Muscle layer of duodenum (tissue), 2 donors: Measurements from ENCODE around the gene KPNA5.
"Not testable (repeated sequence)": the region's sequence is repeated elsewhere in the genome, so short reads cannot be mapped to it uniquely, and the experiment has no call there.

ENCODE experiments used
- H3K27ac ChIP-seq: one replicate; pipeline ENCODE4 v1.7.0; 2013; ENCODE audit warnings: mild to moderate bottlenecking, low read length
- H3K27me3 ChIP-seq: one replicate; pipeline ENCODE4 v1.7.0; 2013; ENCODE audit warnings: low read depth, mild to moderate bottlenecking, control low read depth, low read length
- H3K36me3 ChIP-seq, 2 donors: one replicate each; pipeline ENCODE4 v1.7.0; 2013; ENCODE audit warnings: low read length in 2 of 2, control low read depth in 1 of 2, mild to moderate bottlenecking in 1 of 2; ENCODE audit not compliant: insufficient read depth in 2 of 2, control insufficient read depth in 1 of 2
- H3K4me1 ChIP-seq, 2 donors: one replicate each; pipeline ENCODE4 v1.7.0; 2013; ENCODE audit warnings: low read length in 2 of 2, mild to moderate bottlenecking in 2 of 2, control low read depth in 1 of 2, moderate library complexity in 1 of 2; ENCODE audit not compliant: insufficient read depth in 2 of 2, control insufficient read depth in 1 of 2
- H3K4me3 ChIP-seq, 2 donors: one replicate each; pipeline ENCODE4 v1.7.0; 2013; ENCODE audit warnings: low read length in 2 of 2, low read depth in 1 of 2, mild to moderate bottlenecking in 1 of 2
- H3K9me3 ChIP-seq, 2 donors: one replicate each; pipeline ENCODE4 v1.7.0; 2013; ENCODE audit warnings: low read length in 2 of 2, control low read depth in 1 of 2, mild to moderate bottlenecking in 1 of 2; ENCODE audit not compliant: control insufficient read depth in 1 of 2
- donor health status: healthy.

The KPNA5 gene

GRCh38 chr6:116703888-116704287, 22.9 kb downstream of the KPNA5 start:
- H3K27ac ChIP-seq, result not testable (repeated sequence)
- H3K36me3 ChIP-seq, result peaks cover 0 to 42% of the 10 kb centered on the region in 2 donors

GRCh38 chr6:116705917-116706316, 24.9 kb downstream of the KPNA5 start:
- H3K9me3 ChIP-seq, result no peaks in the 10 kb centered on the region
- H3K36me3 ChIP-seq, result peaks cover 0 to 40% of the 10 kb centered on the region in 2 donors
- no peak overlapping the region for H3K27ac ChIP-seq
- no peaks in the 10 kb centered on the region for H3K27me3 ChIP-seq
- no peaks in the 10 kb centered on the region for H3K4me1 ChIP-seq
- H3K4me3 ChIP-seq, result no peak overlapping the region

More at GRCh38 chr6:116703888-116704287, 22.9 kb downstream of the KPNA5 start:
- not testable (repeated sequence) for H3K9me3 ChIP-seq, H3K4me3 ChIP-seq, H3K27me3 ChIP-seq, H3K4me1 ChIP-seq

- H3K9me3 ChIP-seq, result no peaks in the 10 kb centered on the region
- H3K36me3 ChIP-seq, result peaks cover 18 to 45% of the 10 kb centered on the region in 2 donors
- no peak overlapping the region for H3K4me3 ChIP-seq
- no peaks in the 10 kb centered on the region for H3K27me3 ChIP-seq
- H3K27ac ChIP-seq, result no peak overlapping the region
- H3K4me1 ChIP-seq, result no peaks in the 10 kb centered on the region
Measured at GRCh38 chr6:116714296-116714695, 33.3 kb downstream of the KPNA5 start.

GRCh38 chr6:116714761-116715160, 33.8 kb downstream of the KPNA5 start:
- Histone ChIP-seq H3K27ac (no peak overlapping the region), H3K4me1 (no peaks in the 10 kb centered on the region), H3K36me3 (peaks cover 20 to 44% of the 10 kb centered on the region in 2 donors), H3K4me3 (no peak overlapping the region), H3K27me3 (no peaks in the 10 kb centered on the region), H3K9me3 (no peaks in the 10 kb centered on the region)

GRCh38 chr6:116726947-116727346, 45.9 kb downstream of the KPNA5 start:
- Histone ChIP-seq H3K27ac (no peak overlapping the region), H3K4me1 (no peaks in the 10 kb centered on the region), H3K4me3 (no peak overlapping the region), H3K27me3 (no peaks in the 10 kb centered on the region), H3K36me3 (peaks cover 22 to 30% of the 10 kb centered on the region in 2 donors), H3K9me3 (no peaks in the 10 kb centered on the region)

GRCh38 chr6:116730513-116730912, 49.5 kb downstream of the KPNA5 start:
- Histone ChIP-seq H3K27ac (no peak overlapping the region), H3K9me3 (no peaks in the 10 kb centered on the region), H3K4me3 (no peak overlapping the region), H3K36me3 (peaks cover 20 to 25% of the 10 kb centered on the region in 2 donors), H3K27me3 (no peaks in the 10 kb centered on the region), H3K4me1 (no peaks in the 10 kb centered on the region)

GRCh38 chr6:116737004-116737403, 56.0 kb downstream of the KPNA5 start:
- H3K4me3 ChIP-seq, result no peak overlapping the region
- H3K36me3 ChIP-seq, result peaks cover 9 to 13% of the 10 kb centered on the region in 2 donors
- H3K4me1 ChIP-seq, result no peaks in the 10 kb centered on the region
- no peak overlapping the region for H3K27ac ChIP-seq
- H3K27me3 ChIP-seq, result no peaks in the 10 kb centered on the region
- H3K9me3 ChIP-seq, result peaks cover 0 to 4% of the 10 kb centered on the region in 2 donors

GRCh38 chr6:116740486-116740885, 59.5 kb downstream of the KPNA5 start:
- not testable (repeated sequence) for H3K27ac ChIP-seq, H3K36me3 ChIP-seq, H3K4me1 ChIP-seq, H3K27me3 ChIP-seq, H3K9me3 ChIP-seq, H3K4me3 ChIP-seq

GRCh38 chr6:116741571-116741970, 60.6 kb downstream of the KPNA5 start:
- peaks cover 3 to 7% of the 10 kb centered on the region in 2 donors for H3K36me3 ChIP-seq
- H3K27ac ChIP-seq, result no peak overlapping the region
- no peaks in the 10 kb centered on the region for H3K4me1 ChIP-seq
- peaks cover 0 to 13% of the 10 kb centered on the region in 2 donors for H3K9me3 ChIP-seq
- H3K4me3 ChIP-seq, result no peak overlapping the region
- H3K27me3 ChIP-seq, result no peaks in the 10 kb centered on the region

- H3K27me3 ChIP-seq, result no peaks in the 10 kb centered on the region
- H3K36me3 ChIP-seq, result no peaks in the 10 kb centered on the region
- no peak overlapping the region for H3K4me3 ChIP-seq
- no peak overlapping the region for H3K27ac ChIP-seq
- peaks cover 0 to 9% of the 10 kb centered on the region in 2 donors for H3K9me3 ChIP-seq
- no peaks in the 10 kb centered on the region for H3K4me1 ChIP-seq
Measured at GRCh38 chr6:116745176-116745575, 64.2 kb downstream of the KPNA5 start.

GRCh38 chr6:116761779-116762178, 80.8 kb downstream of the KPNA5 start:
- peaks cover 9% of the 10 kb centered on the region for H3K27me3 ChIP-seq
- H3K27ac ChIP-seq, result no peak overlapping the region
- H3K4me3 ChIP-seq, result no peak overlapping the region
- peaks cover 0 to 14% of the 10 kb centered on the region in 2 donors for H3K4me1 ChIP-seq
- no peaks in the 10 kb centered on the region for H3K9me3 ChIP-seq
- no peaks in the 10 kb centered on the region for H3K36me3 ChIP-seq

- no peaks in the 10 kb centered on the region for H3K36me3 ChIP-seq
- H3K27me3 ChIP-seq, result peaks cover 9% of the 10 kb centered on the region
- no peak overlapping the region for H3K27ac ChIP-seq
Measured at GRCh38 chr6:116762235-116762634, 81.2 kb downstream of the KPNA5 start.

More at GRCh38 chr6:116762235-116762634, 81.2 kb downstream of the KPNA5 start:
- H3K4me3 ChIP-seq, result no peak overlapping the region
- H3K9me3 ChIP-seq, result no peaks in the 10 kb centered on the region
- peaks cover 0 to 14% of the 10 kb centered on the region in 2 donors for H3K4me1 ChIP-seq
